GM12878 (cell line): ENCODE results near the gene IL6R. TPM values are rescaled to one million over a fixed set of nuclear protein-coding genes. Genes with fewer than 3 reads are reported as not detected.
"Not testable (repeated sequence)": the region's sequence is repeated elsewhere in the genome, so short reads cannot be mapped to it uniquely, and the experiment has no call there.

Experiments used
- ATAC-seq: fragments of 200-7000 bp; cut with Tn5 transposase; 3 replicates; pipeline ENCODE4 v1.9.1; 2020; ENCODE audit warnings: mild to moderate bottlenecking, moderate library complexity
- BruUV-seq: library from RNA; stranded (reverse); fragments of 400-500 nt; replicated peaks from 2 replicates; lab custom pipeline; 2021; lab: Mats Ljungman, UMichigan
- CTCF ChIA-PET: fragments of 300-600 bp; sonication (Branson Sonifier 250); formaldehyde crosslinking; extraction: SDS; loops from one replicate; lab custom pipeline; 2021; ENCODE audit warnings: inconsistent platforms; lab: Yijun Ruan, JAX
- POLR2A ChIA-PET: fragments of 350-600 bp; formaldehyde crosslinking; extraction: SDS; loops from one replicate; lab custom pipeline; 2021; ENCODE audit warnings: inconsistent platforms; lab: Charles Lee
- RAD21 ChIA-PET: fragments of 300-600 bp; sonication (Branson Sonifier 250); formaldehyde crosslinking; loops from one replicate; lab custom pipeline; 2023; ENCODE audit warnings: antibody characterized with exemption; ENCODE audit not compliant: unreplicated experiment; lab: Charles Lee
- SMC1A ChIA-PET: fragments of 300-600 bp; sonication (Branson Sonifier 250); formaldehyde crosslinking; loops from one replicate; lab custom pipeline; 2023; ENCODE audit not compliant: unreplicated experiment, uncharacterized antibody; lab: Charles Lee
- DNase-seq: peaks from one replicate; pipeline ENCODE4 v3.0.0-alpha.2; 2011; ENCODE audit warnings: low read depth, low spot score
- FAIRE-seq: peaks from 3 replicates; lab custom pipeline; 2011; peaks lifted over from hg19 to GRCh38; lab: Jason Lieb, UNC
- H2AFZ ChIP-seq: 2 replicates; pipeline ENCODE4 v1.6.0; 2011; ENCODE audit warnings: low read depth, low read length, control low read depth; ENCODE audit not compliant: control insufficient read depth
- H3K27ac ChIP-seq: 2 replicates; pipeline ENCODE4 v1.5.1; 2011; ENCODE audit warnings: control low read depth; ENCODE audit not compliant: control insufficient read depth, insufficient read depth
- H3K27me3 ChIP-seq, 2 experiments: replicated peaks in 1 of 2; 2 replicates each; pipeline versions ENCODE4 v1.6.0 to v1.6.1; 2011; ENCODE audit warnings: low read length in 1 of 2; ENCODE audit not compliant: control insufficient read depth in 2 of 2, insufficient read depth in 2 of 2
- H3K36me3 ChIP-seq, 2 experiments: 2 replicates each; pipeline ENCODE4 v1.5.1; 2011; ENCODE audit warnings: low read length in 1 of 2; ENCODE audit not compliant: control insufficient read depth in 2 of 2, insufficient read depth in 2 of 2
- H3K4me1 ChIP-seq: 2 replicates; pipeline ENCODE4 v1.6.1; 2011; ENCODE audit warnings: mild to moderate bottlenecking, low read length, moderate library complexity, mixed read lengths; ENCODE audit not compliant: control insufficient read depth, insufficient read depth
- H3K4me2 ChIP-seq: 2 replicates; pipeline ENCODE4 v1.6.0; 2011; ENCODE audit warnings: control low read depth; ENCODE audit not compliant: control insufficient read depth, insufficient read depth
- H3K4me3 ChIP-seq: fragments of 200-600 bp; sonication (generic); 2 replicates; pipeline ENCODE4 v1.5.1; 2016
- H3K79me2 ChIP-seq: 2 replicates; pipeline ENCODE4 v1.6.0; 2011; ENCODE audit warnings: low read length; ENCODE audit not compliant: control insufficient read depth, insufficient read depth
- H3K9ac ChIP-seq: 2 replicates; pipeline ENCODE4 v1.8.0; 2011; ENCODE audit warnings: low read length, control low read depth, mixed read lengths; ENCODE audit not compliant: control insufficient read depth, insufficient read depth
- H3K9me3 ChIP-seq: replicated peaks from 3 replicates; pipeline ENCODE4 v1.5.1; 2011; ENCODE audit warnings: mild to moderate bottlenecking, low read length; ENCODE audit not compliant: control insufficient read depth, insufficient read depth
- H4K20me1 ChIP-seq: 2 replicates; pipeline ENCODE4 v1.6.0; 2011; ENCODE audit not compliant: control insufficient read depth, insufficient read depth
- WGBS: methylation state at CpG from one replicate; pipeline ENCODE4 v1.1.6; 2016; ENCODE audit warnings: low lambda C conversion rate; ENCODE audit not compliant: insufficient replicate concordance, insufficient coverage; ENCODE audit errors: missing lambda C conversion rate; 5-methylcytosine and 5-hydroxymethylcytosine counted together
- in situ Hi-C: fragments of 300-500 bp; cut with MboI; formaldehyde crosslinking; loops from 9 replicates; pipeline ENCODE4 v1.14.3; 2018; ENCODE audit warnings: mixed read lengths
- intact Hi-C: fragments of 100-400 bp; cut with micrococcal nuclease; formaldehyde crosslinking; loops from one replicate; pipeline ENCODE4 v1.14.2; 2022; ENCODE audit not compliant: unreplicated experiment
- polyA plus RNA-seq, 11 experiments: library from polyadenylated mRNA; depleted of rRNA in 4 of 11; unstranded in 6 of 11; stranded (reverse) in 5 of 11; fragments of >200 nt; fragmentation: Nextera tagmentation in 4 of 11; fragmentation: Illumina TruSeq in 1 of 11; extraction: Ambion mirVana in 4 of 11; extraction: Trizol in 1 of 11; gene quantifications; 1 replicate in 1 of 11; 2 replicates in 10 of 11; pipeline versions ENCODE4 v1.2.1 to v1.2.3, GENCODE V29; 2011 to 2016; ENCODE audit warnings: inconsistent platforms in 2 of 11, missing spikeins in 2 of 11, low read depth in 1 of 11
- total RNA-seq, 4 experiments: library from RNA; depleted of rRNA in 3 of 4; stranded (reverse); fragments of >200 nt in 3 of 4; fragmentation: Illumina TruSeq in 1 of 4; extraction: Trizol in 1 of 4; gene quantifications; 2 replicates each; pipeline versions ENCODE4 v1.2.1 to v1.2.3, GENCODE V29; 2013 to 2021
- TF ChIP-seq, protein P1 (sequence below): fragments of 450-650 bp; IDR thresholded peaks from 2 replicates; pipeline ENCODE4 v1.6.1; 2017; ENCODE audit warnings: borderline replicate concordance

The IL6R gene
- total and polyA plus RNA-seq, 10 of the 15 experiments (the other 5 are each of a cell fraction or from before 2014, with no cell fraction given), result 1.9 to 43.4 (median 17.5) TPM

DNA sequence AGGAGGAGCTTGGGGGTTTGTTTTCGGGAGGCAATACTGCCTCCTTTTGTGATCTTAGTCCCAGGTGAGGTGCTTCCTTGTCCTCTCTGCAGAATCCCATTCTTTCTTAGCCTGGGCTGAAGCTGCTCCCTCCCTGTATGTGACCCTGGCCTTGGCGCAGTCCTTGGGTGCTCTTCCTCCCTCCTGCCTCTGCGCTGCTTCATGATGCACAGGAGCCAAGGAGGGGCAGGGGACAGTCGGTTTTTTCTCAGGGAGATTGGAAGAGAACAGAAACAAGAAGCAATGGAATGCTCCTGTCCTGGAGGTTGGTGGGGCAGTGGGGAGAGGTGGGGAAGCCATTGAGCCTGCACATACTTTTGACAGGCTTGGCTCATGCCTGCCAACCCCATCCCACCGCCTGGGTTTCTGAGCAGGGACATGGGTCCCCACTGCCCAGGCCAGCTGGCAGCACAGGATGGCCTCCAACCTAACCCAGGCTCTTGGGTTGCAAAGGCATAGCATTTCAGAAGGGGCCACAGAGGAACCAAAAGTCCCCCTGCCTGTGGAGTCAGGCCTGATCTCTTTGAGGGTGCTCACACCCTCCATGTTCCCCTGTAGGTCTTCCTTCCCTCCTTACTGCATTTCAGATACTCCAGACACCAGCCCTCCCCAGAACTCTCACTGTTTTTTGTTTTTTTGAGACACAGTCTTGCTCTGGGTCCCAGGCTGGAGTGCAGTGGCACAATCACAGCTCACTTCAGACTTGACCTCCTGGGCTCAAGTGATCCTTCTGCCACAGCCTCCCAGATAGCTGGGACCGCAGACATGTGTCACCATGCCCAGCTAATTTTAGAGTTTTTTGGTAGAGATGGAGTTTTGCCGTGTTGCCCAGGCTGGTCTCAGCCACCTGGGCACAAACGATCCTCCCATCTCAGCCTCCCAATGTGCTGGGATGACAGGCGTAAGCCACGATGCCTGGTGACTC is 16.1 kb downstream of the IL6R start (continued):
- TF ChIP-seq, protein P1, sequence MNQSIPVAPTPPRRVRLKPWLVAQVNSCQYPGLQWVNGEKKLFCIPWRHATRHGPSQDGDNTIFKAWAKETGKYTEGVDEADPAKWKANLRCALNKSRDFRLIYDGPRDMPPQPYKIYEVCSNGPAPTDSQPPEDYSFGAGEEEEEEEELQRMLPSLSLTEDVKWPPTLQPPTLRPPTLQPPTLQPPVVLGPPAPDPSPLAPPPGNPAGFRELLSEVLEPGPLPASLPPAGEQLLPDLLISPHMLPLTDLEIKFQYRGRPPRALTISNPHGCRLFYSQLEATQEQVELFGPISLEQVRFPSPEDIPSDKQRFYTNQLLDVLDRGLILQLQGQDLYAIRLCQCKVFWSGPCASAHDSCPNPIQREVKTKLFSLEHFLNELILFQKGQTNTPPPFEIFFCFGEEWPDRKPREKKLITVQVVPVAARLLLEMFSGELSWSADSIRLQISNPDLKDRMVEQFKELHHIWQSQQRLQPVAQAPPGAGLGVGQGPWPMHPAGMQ, result no peak

DNA sequence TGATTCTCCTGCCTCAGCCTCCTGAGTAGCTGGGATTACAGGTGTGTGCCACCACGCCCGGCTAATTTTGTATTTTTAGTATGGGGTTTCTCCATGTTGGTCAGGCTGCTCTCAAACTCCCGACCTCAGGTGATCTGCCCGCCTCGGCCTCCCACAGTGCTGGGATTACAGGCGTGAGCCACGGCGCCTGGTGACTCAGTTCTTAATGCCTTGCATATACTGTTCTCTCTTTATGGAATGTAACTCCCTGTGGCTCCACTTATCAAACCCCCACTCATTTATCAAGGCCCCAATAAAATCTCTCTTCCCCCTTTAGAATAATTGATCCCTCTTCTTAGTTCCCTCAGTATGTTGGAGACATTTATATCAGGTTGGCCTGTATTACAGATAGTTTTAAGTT is 16.9 kb downstream of the IL6R start:
- H3K9ac ChIP-seq, POLR2A ChIA-PET, H3K36me3 ChIP-seq, FAIRE-seq, H2AFZ ChIP-seq, H4K20me1 ChIP-seq, ATAC-seq, in situ Hi-C loops, intact Hi-C loops, BruUV-seq, DNase-seq, H3K27ac ChIP-seq, H3K27me3 ChIP-seq, RAD21 ChIA-PET, H3K9me3 ChIP-seq, H3K4me3 ChIP-seq, H3K79me2 ChIP-seq, H3K4me2 ChIP-seq: not testable (repeated sequence)
- peaks cover 19% of the 10 kb centered on the region for H3K4me1 ChIP-seq
- WGBS, result 86% methylated on average over 8 of the region's 8 CpGs
- ChIA-PET CTCF (interaction anchor here (1.0 kb wide), 1 partner anchor 8 kb away, joined by 4 read pairs; no protein-coding TSS in a partner anchor), SMC1A (interaction anchor here (4.6 kb wide), 1 partner anchor 17 kb away, joined by 29 read pairs; no protein-coding TSS in a partner anchor)
